Measurements from ENCODE around the gene EPHA6.

Gene EPHA6

GRCh38 chr3:97662264-97662663, 847.9 kb downstream of the EPHA6 start:
- no peak for DNase-seq

GRCh38 chr3:97662762-97663161, 848.4 kb downstream of the EPHA6 start:
- DNase-seq = no peak

- DNase-seq = no peak
Measured at GRCh38 chr3:97665896-97666295, 851.5 kb downstream of the EPHA6 start.

GRCh38 chr3:97670952-97671351, 856.6 kb downstream of the EPHA6 start:
- DNase-seq = no peak

GRCh38 chr3:97673357-97673997, 859.1 kb downstream of the EPHA6 start:
- no peak for DNase-seq

GRCh38 chr3:97674461-97674860, 860.1 kb downstream of the EPHA6 start:
- no peak for DNase-seq

- DNase-seq = no peak
Measured at GRCh38 chr3:97680210-97680609, 865.8 kb downstream of the EPHA6 start.

GRCh38 chr3:97680696-97681095, 866.3 kb downstream of the EPHA6 start:
- no peak for DNase-seq

- no peak for DNase-seq
Measured at GRCh38 chr3:97684490-97684889, 870.1 kb downstream of the EPHA6 start.

- DNase-seq = no peak
Measured at GRCh38 chr3:97686258-97686657, 871.9 kb downstream of the EPHA6 start.

GRCh38 chr3:97687734-97688133, 873.3 kb downstream of the EPHA6 start:
- DNase-seq = no peak

- no peak for DNase-seq
Measured at GRCh38 chr3:97689111-97689510, 874.7 kb downstream of the EPHA6 start.

GRCh38 chr3:97689962-97690361, 875.6 kb downstream of the EPHA6 start:
- DNase-seq = no peak

- no peak for DNase-seq
Measured at GRCh38 chr3:97691354-97691753, 877.0 kb downstream of the EPHA6 start.

- DNase-seq = no peak
Measured at GRCh38 chr3:97692389-97692788, 878.0 kb downstream of the EPHA6 start.

- DNase-seq = no peak
Measured at GRCh38 chr3:97692831-97693230, 878.4 kb downstream of the EPHA6 start.

GRCh38 chr3:97694876-97695275, 880.5 kb downstream of the EPHA6 start:
- DNase-seq = no peak

GRCh38 chr3:97698691-97699090, 884.3 kb downstream of the EPHA6 start:
- no peak for DNase-seq

- no peak for DNase-seq
Measured at GRCh38 chr3:97699889-97700288, 885.5 kb downstream of the EPHA6 start.

GRCh38 chr3:97705764-97706163, 891.4 kb downstream of the EPHA6 start:
- no peak for DNase-seq

- no peak for DNase-seq
Measured at GRCh38 chr3:97706226-97706625, 891.8 kb downstream of the EPHA6 start.

GRCh38 chr3:97711654-97712053, 897.3 kb downstream of the EPHA6 start:
- no peak for DNase-seq

GRCh38 chr3:97712919-97713318, 898.5 kb downstream of the EPHA6 start:
- DNase-seq = no peak

- DNase-seq = no peak
Measured at GRCh38 chr3:97713634-97714033, 899.2 kb downstream of the EPHA6 start.

- peak; percentile 59 for DNase-seq
Measured at GRCh38 chr3:97719156-97719821, 904.9 kb downstream of the EPHA6 start.
